Stimulated activated CD4-positive, alpha-beta T cell treated with anti-CD3 and anti-CD28 coated beads, TNF-alpha, amount 100 ng/mL, for 24 hours (primary cell): Measurements from ENCODE around the gene TTC7B.
A peak's percentile ranks its signal among the peaks of the same experiment; 100 is the strongest.
"Not testable (repeated sequence)": the region's sequence is repeated elsewhere in the genome, so short reads cannot be mapped to it uniquely, and the experiment has no call there.

Experiments used
- DNase-seq, 3 experiments: peaks; one replicate each; pipeline ENCODE4 v3.0.0-alpha.2; 2020; ENCODE audit warnings: low read depth in 3 of 3

Gene TTC7B, protein sequence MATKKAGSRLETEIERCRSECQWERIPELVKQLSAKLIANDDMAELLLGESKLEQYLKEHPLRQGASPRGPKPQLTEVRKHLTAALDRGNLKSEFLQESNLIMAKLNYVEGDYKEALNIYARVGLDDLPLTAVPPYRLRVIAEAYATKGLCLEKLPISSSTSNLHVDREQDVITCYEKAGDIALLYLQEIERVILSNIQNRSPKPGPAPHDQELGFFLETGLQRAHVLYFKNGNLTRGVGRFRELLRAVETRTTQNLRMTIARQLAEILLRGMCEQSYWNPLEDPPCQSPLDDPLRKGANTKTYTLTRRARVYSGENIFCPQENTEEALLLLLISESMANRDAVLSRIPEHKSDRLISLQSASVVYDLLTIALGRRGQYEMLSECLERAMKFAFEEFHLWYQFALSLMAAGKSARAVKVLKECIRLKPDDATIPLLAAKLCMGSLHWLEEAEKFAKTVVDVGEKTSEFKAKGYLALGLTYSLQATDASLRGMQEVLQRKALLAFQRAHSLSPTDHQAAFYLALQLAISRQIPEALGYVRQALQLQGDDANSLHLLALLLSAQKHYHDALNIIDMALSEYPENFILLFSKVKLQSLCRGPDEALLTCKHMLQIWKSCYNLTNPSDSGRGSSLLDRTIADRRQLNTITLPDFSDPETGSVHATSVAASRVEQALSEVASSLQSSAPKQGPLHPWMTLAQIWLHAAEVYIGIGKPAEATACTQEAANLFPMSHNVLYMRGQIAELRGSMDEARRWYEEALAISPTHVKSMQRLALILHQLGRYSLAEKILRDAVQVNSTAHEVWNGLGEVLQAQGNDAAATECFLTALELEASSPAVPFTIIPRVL

DNA sequence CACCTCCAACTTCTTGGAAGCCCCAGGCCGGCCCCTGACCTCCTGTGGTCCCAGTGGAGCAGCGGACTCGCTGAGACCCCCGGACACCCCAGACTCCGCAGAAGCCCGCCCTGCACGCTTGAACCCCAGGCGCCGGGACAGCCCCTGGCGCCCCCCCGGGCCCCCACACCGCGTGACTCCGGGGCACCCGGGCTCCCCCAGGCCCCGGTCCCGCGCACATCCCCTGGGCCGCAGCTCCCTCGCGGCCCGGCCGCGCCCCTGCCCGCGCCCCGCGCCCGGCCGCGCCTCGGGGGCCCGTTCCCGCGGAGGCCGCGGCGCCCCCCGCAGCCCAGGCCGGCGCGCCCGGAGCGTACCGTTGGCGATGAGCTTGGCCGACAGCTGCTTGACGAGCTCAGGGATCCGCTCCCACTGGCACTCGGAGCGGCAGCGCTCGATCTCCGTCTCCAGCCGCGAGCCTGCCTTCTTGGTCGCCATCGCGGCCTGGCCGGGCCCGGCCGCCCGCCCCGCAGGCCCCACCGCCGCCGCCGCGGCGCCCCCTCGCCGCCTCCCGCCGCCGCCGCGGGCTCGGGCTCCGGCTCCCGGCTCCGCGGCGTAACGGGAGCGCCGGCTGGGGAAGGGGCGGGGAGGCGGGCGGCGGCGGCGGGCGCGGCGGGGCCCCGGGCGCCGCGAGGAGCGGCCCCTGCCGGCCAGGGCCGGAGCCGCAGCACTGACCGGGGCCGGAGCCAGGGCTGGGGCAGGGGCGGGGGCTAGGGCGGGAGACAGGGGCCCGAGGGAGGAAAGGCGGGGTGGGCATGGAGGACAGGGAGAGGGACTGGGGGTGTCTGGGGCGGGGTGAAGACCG is at the start of gene TTC7B:
TSS of gene TTC7B (minus strand) at position 609 of the 841 bp plus-strand sequence. CDS start at position 474, 135 bp downstream.
- peak in 1 of 3 experiments; percentile 22 for DNase-seq

DNA sequence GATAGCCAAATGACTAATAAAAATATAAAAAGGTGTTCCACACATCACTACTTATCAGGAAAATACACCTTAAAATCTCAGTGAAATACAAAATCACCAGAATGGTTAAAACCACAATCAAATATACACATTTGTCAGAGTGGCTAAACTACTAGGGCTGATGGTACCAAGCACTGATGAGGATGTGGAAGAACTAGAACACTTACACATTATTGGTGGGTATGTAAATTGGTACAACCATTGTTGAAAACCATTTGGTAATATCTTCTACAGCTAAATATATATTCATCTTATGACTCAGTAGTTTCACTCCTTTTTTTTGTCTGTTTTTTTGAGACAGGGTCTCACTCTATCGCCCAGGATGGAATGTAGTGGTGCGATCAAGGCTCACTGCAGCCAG is 48.5 kb upstream of the TTC7B start:
- no peak for DNase-seq

DNA sequence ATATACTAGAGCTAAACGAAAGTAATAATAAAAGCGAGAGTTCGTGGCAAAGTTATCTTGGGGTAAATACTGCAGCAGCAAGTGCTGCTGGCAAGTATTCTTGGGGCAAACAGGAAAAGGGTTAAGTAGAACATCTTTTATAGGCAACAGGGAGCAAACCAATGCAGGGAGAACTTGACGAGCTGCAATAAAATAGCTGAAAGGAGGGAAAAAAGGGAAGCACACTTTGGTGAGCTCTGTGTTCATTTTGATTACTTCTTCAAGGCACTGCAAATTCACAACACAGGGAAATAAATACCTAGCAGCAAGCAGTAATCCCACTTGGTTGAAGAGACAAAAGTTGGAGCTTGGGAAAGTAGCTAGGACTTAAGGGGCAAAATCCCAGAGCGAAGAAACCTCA is 42.3 kb upstream of the TTC7B start:
- DNase-seq, result no peak

DNA sequence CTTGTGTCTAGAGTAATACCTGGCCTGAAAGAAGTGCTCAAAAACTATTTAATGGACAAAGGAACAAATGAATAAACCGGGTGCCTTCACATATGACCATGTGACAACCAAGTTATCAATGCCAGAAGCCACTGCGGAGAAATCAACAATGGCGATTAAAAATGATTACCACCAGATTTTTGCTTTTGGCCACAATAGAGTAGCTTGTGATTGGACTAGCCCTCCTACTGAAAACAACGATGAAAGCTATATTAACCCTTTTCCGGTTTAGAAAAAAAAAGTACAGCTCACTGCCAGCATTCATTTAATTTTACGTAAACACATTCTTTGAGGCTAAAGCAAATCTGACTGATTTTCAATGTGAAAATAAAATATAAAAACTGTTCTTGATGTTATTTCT is 41.6 kb upstream of the TTC7B start:
- no peak for DNase-seq

DNA sequence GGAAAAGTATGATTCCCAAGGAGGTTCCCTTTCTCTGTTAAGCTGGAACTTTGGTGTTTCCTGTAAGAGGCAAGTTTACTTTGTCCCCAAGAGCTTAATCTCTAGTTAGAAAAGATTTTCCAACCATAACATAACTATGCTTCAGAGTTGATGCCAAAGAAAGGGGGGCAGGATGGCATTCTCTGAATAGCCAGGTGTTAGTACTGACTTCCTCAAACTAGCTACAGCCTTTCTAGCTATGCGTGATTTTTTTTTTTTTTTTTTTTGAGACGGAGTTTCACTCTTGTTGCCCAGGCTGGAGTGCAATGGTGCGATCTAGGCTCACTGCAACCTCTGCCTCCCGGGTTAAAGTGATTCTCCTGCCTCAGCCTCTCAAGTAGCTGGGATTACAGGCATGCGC is 39.9 kb upstream of the TTC7B start:
- not testable (repeated sequence) for DNase-seq

DNA sequence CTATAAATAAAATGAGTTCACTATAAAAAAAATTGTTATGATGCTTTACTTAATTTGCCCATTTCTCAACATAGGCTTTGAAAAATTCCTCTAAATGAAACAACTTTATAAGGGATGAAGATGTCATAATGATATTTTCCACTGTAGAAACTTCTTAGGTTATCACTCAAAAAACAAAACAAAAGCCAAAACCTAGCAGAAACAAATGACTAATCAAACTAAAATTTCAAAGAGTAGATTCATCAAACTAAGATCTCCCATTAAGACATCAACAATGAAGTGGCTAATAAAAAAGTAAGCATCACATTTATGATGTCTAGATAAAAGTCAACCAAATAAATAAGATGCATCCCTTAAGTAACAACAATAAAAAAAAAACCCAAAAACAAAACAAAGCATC is 36.9 kb upstream of the TTC7B start:
- no peak for DNase-seq

DNA sequence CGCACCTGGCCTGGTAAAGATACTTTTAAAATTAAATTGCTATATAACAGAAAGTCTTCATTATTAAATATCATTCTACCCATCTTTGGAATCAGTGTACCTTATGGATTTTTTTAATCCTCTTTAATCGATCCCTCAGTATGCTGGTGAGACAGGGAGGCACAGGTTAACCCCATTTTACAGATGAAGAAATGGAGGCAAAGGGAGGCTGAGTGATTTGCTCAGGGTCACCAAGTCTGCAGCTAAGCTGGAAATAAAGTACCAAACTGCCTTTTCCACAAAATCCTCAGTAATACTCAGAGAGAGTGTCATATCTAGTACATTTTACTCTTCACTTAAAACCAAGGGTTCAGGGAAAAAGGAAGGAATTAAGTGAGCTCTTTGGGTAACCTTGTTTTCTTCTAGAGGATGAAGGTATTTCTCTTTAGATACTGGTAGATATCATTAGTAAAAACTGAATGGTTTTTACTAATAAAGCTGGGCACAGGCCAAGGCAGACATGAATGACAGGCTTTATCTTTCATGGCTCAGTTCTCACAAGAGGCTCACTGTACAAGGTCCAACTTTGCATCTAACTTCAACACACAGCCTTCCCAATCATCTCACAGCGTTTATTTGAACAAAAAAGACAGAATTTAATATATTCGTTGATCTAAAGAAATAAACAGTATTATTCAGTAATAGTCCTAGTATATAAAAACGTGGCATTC is 35.3 kb upstream of the TTC7B start:
- no peak for DNase-seq

DNA sequence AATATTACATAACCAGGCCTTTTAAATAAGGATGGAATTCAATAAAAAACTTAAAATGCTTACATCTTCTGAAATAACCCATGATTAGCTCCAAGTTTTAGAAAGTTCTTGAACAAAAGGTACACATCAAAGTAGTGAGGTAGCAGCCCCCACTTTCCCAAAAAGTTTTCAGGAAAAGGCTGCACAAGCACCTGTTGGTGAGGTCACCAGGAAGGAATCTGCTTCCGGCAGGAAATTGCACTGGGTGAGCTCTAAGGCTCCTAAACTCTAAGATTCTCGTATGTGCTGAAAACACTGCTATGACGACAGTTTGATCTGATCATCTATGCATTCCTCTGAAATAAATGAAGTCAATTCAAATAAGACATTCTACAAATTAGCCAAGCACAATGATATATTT is 34.3 kb upstream of the TTC7B start:
- DNase-seq, result no peak

DNA sequence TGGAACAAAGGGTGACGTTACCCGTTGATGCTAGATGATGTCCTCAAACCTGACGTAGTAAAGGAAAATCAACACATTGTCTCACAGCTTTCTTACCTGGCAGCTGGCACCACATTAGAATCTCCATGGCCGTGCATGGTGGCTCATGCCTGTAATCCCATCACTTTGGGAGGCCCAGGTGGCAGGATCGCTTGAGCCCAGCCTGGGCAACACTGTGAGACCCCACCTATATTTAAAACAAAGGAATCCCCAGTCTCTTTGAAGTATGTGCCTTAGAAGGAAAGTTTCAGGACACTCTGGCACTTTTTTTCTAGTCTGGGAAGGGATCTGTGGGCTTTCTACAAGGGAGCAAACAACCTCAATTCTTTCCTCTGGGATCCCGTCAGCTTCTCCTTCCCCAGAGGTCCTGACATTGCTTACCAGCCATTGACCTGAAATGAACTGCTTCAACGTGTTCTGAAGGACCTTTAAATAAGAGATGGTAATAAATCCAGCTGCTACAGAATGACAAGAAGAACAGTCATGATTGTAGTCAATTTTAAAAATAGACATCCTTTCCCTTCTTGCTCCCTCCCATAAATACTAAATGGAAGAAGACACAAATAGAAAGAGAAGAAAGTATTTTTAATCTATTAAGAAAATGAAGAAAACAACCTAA is 33.7 kb upstream of the TTC7B start:
- no peak for DNase-seq

DNA sequence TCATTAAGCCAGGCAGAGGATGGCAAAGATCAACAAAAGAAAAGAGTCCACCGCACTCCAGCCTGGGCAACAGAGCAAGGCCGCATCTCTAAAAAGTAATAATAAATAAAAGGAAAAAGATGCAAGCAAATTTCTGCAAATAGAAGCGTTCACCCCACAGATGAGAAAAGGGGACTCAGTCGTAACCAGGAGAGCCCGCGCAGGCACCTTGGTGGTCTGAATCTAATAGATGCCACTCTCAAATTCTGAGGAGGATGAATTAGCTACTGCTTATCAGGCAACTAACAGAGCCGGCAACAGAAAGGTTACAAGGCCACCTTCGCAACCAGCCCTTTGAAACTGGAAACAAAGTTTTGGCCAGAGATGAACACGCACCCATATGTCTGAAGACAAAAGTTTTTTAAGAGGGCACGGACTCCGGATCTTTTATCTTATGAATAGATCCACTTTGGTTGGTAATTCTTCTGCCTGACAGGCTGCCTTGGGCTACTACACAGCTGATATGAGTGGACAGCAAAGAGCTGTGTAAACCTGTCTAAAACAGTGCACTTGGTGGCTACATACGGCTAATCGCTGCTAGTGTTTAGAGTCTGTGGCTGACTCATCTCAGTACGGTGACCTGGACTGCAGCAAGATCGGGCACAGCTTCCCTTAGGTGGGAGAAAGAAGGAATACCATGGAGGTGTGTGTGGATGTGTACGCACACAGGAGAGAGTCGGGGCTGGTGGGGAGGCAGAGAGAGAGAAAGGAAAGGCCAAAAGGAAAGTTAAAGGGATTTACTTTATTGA is 32.9 kb upstream of the TTC7B start:
- DNase-seq, result no peak

DNA sequence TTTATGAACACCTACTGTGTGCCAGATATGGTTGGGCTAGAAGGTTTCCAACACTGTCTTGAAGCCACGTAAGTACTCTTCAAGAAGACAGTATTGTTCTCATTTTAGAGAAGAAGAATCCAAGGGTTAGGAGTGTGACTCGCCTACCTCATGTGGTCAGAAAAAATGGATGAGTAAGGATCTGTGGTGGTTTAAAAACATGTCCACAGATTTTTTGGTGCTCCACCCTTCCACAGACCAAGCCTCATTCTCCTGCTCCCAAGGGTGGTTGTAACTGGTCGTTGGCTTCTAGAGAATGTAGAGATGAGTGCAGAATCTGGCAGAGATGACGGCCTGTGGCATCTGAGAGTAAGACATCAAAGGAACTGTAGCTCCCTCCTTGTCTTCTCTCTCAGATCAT is 30.3 kb upstream of the TTC7B start:
- no peak for DNase-seq

DNA sequence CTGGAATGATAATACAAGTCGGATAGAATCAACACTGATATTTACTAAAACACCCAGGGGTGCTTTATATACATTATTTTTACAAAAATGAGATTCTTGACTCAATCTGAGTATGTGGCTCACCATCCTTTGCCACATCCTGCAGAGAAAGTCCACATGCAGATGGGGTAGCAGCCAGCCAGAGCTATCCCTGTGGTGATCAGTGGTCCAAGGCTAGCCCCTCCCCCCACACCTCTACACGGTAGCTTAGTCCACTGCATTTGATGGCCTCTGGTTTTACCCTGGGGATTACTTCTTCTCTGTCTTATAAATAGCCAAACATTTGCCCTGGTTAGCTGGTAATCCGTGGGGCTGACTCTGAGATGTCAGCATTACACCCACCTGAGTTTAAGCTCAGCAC is 28.1 kb upstream of the TTC7B start:
- DNase-seq, result no peak

DNA sequence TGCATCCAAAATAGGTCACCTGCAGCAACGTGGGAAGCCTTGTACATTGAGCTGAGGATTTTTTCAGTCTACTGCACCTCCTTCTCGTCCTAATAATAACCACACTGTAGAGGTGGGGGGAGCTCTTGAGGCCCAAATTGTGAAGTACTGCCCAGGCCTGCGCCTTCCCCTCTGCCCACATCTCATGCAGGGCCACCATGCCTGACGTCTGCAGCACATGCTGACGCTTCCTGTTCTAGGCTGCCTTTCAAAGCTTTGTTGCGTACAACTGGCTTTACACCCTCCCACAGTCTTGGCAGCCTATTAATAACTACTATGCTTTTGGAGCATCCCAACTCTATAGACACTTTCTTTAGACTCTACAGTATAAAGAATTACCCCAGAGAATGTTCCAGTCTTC is 26.5 kb upstream of the TTC7B start:
- no peak for DNase-seq

DNA sequence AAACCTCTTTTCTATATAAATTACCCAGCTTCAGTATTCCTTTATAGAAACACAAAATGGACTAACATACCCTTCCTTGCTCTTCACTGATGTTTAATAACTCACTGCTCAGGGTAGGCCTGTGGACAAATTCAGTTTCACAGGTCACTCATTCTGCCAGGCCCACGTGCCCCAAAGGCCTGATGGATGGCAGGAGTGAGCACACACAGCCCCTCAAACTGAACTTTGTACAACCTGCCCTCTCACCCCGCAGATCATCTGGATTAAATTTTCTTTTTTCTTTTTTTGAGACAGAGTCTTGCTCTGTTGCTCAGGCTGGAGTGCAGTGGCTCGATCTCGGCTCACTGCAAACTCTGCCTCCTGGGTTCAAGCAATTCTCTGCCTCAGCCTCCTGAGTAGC is 24.4 kb upstream of the TTC7B start:
- not testable (repeated sequence) for DNase-seq

DNA sequence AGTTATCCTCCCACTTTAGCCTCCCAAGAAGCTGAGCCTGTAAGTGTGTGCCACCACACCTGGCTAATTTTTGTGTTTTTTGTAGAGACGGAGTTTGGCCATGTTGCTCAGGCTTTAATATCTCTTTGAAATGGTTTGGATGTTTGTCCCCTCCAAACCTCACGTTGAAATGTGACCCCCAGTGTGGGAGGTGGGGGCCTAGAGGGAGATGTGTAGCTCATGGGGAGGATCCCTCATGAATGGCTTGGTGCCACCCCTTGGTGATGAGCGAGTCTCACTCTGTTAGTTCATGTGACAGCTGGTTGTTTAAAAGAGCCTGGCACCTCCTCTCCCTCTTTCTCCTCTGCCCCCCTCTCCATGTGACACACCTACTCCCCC is 23.6 kb upstream of the TTC7B start:
- DNase-seq, result no peak

DNA sequence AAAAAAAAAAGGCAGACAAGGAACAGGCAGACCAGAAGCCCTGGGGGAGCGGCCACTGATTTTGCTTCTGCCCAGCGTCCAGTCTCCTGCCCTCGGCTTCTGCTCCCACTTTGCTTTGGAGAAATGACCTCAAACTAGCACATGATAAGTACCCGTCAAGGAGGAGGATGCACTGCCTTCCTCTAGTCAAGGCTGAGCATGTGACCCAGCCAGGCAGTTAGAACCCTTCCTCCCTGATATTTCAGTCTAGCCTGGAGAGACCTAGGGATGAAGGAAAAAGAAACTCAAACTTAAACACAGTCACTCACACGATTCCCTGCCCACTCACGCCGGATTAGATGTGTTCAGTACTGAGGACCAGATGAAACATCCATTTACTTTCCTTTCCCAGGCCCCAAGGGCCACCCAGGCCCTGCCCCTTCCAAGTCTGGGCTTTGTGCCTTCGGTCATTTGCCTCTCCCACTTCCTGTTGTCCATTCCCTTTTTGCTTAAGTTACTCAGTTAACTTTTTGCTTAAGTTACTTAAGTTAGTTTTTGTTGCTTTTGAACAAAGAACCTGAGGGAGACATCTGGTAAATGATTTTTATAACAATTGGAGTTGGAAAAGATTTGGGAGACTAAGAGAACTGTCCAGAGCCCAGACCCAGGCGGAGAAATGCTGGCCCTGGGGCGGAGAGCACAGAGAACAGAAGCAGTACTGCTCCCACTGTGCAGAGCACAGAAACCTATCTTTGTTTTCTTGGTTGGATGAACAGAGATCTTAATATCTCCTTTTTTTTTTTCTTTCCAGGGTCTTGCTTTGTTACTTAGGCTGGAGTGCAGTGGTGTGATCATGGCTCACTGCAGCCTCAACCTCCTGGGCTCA is 23.0 kb upstream of the TTC7B start:
- no peak for DNase-seq

DNA sequence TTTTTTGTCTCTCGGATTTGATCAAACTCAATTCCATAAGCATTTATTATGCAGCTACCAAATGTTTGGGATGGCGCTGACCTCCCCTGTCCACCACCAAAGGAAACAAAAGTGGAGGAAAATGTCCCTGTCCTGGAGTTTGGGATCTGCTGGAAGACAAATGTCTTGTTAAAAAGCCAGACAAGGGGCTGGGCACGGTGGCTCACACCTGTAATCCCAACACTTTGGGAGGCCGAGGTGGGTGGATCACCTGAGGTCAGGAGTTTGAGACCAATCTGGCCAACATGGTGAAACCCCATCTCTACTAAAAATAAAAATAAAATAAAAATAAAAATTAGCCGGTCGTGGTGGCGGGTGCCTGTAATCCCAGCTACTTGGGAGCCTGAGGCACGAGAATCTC is 22.3 kb upstream of the TTC7B start:
- not testable (repeated sequence) for DNase-seq

DNA sequence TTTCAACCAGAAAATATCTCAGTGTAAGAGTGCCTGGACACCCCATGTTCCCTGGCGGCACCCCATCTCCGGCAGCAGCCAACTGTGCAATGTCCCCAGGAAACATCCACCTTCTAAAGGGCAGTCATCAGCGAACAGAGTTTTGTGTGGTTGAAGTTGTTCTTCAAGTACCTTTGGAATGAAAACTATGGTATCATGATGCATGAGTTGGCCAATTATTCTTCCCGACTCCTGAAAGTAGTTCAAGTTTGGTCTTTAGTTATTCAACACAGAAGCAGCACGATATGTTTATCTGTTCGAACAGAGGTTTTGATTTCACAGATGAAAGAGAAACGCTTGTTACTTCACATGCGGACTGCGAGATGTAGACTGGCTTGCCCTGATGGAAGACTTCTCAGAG is 21.1 kb upstream of the TTC7B start:
- no peak for DNase-seq

DNA sequence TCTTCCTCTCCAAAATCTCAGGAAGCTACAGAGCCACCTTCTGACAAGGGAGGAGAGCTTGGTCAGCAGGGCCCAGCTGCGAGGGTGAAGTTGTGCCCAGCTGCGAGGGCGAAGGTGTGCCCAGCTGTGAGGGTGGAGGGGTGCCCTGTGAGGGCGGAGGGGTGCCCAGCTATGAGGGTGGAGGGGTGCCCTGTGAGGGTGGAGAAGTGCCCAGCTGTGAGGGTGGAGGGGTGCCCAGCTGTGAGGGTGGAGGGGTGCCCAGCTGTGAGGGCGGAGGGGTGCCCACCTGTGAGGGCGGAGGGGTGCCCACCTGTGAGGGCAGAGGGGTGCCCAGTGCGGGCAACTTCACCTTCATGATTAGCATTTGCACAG is 20.4 kb upstream of the TTC7B start:
- no peak for DNase-seq
